ENCODE data around the gene SPTLC3.

The SPTLC3 gene

DNA sequence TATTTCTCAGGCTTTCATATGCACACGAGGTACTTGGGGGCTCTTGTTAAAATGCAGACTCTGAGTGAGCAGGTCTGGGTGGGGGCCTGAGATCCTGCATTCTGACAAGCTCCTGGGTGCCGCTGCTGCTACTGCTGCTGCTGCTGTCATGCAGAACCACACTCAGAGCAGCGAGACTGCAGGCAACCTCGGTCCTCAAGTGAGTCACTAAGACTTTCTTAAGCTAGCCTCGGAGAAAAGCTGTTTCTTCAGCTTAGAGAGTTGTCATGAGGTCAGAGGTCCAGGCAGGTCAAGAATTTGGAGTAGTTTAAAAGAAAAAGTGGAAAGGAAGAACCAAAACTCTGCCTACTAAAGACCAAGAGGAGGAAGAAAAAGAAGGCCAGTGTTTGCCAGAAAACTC is 92.9 kb downstream of the SPTLC3 start:
- DNase-seq: no peak

DNA sequence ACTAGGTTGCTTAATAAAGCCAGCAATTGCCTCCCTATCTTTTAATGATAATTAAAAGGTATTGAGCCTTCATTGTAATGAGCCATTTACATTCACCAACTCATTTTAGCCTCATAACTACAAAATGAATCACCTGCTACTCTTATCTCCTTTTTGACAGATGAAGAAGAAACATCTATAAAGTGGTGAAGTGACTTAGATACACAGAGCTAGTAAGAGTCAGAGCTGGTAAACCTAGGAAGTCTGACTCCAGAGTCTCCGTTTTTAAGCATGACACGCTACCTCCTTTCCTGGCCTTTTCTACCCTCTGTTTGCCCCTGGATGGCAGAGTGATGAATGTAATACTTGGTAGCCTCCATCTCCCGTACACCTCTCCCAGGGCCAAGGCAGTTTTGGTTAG is 93.5 kb downstream of the SPTLC3 start:
- DNase-seq: no peak

DNA sequence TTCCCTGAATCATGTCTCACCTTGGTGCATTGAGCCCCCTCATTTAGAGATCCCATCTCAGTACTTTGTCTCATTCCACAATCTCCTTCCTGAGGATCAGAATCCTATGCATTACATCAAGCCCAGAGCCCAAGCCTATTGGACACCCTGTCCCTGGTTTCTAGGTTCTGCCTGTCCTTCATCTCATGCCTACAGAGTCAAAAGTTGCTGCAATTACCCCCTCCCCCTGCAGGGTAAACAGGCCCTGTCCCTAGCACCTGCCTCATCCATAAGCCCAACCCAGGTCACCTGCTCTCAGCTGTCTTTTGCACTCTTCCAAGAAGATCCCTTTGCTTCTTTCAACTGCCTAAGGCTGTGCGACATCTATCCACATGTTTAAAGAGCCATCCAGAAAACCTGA is 93.9 kb downstream of the SPTLC3 start:
- no peak for DNase-seq

DNA sequence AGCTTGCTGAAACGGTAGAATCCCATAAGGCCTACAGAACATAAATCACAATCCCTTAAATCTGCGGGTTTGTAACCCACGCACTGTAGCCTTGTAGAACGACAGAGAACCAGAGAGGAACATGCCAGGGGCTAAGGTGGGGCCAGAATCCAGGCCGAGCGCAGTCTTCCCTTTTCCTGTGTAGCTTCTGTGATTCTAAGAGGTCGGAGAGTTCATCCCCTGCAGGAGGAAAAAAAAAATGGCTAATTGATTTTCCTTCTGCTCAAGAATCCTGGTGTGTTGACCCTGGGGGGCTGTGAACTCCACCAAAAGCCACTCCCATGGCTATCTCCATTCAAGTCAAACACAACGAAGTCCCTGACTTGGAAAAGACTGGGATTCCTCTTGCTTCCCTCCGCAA is 96.3 kb downstream of the SPTLC3 start:
- no peak for DNase-seq

DNA sequence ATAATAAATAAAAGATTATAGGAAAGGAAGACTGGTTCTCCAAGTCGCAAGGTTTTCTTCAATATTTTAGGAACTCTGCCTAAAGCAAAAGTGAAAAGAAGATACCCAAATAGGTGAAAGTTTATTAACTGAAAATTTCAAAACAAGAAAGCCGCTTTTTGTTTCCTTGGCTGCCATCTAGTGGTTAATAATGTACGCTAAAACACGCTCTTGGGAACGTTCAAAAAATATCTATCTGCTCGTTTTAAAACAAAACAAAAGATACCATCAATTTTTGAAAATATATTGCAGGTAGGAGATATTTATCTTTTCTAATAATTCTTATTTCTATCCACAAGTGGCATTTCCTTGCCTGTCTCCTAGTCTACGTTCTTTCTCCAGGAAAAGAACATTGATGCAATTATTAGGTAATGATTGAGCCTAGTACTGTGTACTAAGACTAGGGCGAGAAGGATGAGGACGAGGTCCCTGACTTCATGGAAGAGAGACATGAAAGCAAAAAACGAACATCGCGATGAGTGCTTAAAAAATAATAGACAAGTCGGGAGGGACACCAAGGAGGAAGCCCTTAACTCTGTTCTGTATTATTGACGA is 97.2 kb downstream of the SPTLC3 start:
- DNase-seq: peak; percentile 29

DNA sequence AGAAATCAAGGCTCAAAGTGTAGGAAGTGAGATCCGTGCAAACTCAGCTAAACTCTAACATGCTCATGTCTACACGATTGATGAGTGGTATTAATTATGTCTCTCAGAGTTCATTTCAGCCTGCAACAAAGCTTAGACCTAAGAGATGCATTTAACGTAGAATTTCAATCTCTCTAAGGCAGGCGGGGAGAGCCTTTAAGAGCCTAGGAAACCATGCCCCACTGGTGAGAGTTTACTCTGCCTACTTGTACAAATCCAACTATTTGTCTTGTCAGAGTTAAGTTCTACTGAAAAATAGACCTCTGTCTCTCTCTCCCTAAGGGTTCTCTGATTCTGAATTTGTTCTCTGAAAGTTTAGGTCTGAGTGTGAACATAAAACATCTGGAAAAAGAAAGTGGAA is 100.9 kb downstream of the SPTLC3 start:
- no peak for DNase-seq

DNA sequence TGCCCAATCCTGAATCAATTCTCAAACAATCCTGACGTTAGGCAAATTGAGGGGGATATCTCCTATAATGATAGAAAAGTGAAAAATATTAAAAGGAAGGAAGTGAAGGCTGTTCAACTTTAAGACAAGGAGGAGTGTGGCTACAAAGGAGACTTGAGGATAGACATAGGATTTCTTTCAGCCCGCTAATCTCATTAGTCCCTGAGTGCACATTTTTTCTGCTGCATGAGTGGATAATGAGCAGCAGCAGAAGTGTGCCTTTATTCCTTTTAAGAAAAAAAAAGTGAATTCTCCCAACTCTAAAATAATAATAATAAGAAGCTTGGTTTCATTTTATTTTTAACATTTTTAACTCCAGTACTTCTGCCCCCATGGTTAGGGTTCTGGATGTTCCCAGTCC is 102.0 kb downstream of the SPTLC3 start:
- no peak for DNase-seq

DNA sequence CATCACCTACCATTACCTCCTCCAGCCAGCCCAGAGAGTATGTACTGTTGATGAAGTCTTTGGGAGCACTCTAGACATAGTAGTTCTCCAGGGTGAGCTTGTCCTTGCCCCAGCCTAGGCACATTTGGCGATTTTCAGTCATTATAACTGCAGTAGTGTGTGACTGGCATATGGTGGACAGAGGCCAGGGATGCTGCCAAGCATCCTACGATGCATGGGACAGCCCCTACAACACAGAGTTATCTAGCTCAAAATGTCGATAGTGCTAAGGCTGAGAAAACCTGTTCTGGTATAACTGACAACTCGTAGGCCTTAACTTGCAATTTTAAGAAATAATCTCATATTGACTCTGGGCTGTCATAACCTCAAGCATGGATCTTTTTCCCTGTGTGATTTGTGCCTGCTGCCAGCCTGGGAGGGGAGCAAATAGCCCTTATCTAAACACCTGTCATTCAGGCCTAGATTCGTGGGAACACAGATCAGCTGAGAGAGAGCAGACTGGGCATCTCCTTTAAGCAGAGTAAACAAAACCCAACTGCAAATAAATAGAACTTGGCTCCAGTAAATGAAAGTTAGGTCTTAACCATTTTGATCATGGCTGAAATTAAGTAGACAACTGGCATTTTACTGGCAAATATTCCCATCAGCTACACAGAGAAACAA is 102.6 kb downstream of the SPTLC3 start:
- DNase-seq: no peak

DNA sequence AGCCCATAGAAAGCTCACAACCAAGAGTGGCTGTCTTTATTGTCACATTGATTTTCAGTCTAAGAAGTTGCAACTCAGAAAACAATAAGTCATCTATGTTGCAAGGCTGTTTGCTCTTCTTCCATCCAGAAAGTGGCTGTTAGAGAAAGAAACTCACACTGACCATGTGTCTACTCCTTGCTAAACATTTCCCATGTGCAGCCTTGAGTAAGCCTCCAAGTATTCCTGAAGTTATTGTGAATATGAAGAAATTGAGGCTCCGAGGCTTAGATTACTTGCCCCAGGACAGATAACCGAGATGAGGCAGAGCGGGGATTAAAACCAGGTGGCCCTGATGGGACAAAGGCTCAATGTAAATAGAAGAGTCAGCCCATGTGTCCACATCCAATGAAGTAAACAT is 105.0 kb downstream of the SPTLC3 start:
- no peak for DNase-seq

DNA sequence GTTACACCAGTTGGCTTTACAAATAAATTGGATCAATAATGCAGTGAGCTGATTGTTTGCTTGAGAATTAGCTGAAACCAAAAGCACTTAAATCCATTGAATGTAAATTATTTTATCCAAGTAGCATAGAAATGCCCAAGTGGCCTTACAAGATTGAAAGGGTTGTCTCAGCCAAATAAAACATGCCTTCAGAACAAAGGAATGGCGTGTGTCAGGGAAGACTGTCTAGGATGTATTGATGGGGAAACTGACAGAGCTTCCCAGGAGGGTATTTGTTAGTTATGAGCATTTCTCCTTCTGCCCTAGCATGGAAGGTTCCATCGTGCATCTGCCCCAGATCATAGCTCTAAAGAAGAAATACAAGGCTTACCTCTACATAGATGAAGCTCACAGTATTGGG is 108.4 kb downstream of the SPTLC3 start:
- DNase-seq: no peak

DNA sequence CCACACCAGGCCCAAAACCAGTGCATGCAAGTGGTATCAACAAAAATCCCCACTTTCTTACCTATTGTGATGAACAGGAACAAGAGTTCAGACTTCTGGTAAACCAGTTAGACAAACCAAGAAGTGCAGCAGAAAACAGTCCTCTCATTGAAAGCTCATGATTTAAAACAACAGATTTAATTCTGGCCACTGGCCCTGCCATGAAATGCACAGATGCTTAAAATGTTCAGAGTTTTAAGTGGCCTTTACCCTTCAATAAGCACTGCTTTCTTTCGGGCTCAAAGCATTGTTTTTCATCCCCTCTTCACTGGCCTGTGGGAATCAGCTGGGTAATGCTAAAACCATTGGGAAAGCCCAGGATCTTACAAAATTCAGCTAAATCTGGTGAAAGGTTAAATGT is 109.9 kb downstream of the SPTLC3 start:
- DNase-seq: no peak

DNA sequence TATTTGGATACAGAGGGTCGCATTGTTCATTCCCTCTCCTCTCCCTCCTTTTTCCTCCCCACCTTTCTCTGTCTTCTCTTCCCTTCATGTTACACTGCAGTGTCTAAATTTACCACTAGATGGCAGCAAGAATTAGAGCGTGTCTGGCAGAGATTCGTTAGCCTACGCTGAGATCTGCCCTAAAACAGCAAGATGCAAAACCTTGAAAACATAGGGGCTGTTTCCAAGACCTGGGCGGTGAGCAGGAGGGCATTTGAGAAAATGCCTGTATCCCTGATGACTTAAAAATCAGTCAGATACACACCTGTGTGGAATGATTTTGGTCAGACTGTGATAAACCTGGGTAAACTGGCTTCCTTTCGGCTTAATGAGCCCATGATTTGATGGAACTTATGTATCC is 110.8 kb downstream of the SPTLC3 start:
- DNase-seq: peak; percentile 53

DNA sequence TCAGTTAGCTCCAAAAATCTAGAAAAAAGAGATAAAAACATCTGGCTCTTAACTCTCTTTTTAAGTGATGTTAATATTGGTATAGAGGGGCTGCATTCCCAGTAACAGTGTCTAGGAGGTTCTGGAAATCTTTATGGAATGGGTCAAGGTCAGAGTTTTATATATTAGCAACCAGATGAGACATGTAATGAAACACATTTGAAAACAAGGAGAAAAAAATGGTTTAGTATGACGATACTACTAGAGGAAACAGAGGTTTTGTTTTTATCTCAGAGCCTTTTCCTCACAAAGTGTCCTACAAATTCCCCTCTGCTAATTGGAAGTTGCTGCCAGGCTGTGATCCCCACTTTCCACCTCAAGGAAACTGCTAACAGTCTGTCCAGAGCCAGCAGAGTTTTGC is 111.7 kb downstream of the SPTLC3 start:
- no peak for DNase-seq

DNA sequence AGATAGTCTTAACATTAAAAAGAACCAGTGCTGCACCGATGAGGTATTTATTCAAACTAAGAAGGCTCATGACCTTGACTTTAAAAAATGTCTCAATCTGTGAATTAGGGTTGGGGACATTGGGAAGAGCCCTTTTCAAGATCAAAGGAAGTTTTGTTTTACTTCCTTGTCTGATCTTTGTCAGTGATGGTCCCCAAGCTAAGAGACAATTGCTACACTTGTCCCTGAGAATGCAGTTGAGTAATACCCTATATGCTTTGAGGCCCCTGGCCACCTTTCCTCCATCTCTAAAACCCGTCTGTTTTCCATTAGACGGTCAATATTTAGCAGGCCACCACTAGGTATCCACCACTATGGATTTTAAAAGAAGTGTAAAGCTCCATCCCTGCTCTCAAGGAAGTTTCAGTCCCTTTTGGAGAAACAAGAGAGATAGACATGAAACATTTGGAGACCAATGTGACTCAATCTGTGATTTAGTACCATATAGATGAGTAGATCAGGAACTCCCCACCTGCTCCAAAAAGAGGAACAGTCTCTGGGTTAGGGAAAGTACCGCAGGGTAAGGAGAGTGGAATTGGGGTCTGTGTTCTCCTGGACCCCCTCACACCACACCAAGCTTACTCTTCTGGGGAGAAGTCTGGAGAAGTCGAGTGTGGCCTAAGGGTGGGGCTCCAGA is 113.2 kb downstream of the SPTLC3 start:
- DNase-seq: no peak

DNA sequence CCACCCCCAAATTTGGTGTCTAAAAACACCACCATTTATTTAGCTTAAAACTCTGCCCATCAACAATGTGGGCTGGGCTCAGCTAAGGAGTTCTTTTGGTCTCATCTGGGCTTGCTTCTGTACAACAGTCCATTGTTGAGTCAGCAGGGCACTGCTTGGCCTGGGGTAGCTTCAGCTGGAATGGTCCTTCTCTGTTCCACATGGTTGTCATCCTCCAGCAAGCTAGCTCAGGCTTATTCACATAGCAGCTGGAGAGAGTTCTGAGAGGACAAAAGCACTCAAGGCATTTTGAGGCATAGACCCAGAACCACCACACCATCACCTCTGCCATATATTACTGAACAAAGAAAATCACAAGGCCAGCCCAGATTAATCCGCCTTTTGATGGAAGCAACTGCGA is 116.7 kb downstream of the SPTLC3 start:
- no peak for DNase-seq

DNA sequence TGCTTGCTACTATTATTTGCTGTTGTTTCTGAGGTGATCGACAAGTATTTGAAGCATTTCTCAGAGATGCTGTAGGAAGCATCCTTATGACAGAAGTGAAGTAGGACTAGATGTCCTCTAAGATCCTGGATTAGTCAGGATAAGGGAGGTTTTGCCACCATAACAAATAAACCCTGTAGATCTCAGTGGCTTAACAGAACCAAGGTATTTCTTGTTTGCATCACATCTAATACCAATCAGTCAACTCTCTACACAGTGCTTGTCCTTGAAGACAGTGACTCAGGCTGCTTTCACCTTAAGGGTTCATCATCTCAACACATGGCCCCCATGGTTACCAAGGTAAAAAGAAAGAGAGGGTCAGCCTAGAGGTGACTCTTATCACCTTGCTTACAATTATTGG is 119.4 kb downstream of the SPTLC3 start:
- no peak for DNase-seq

DNA sequence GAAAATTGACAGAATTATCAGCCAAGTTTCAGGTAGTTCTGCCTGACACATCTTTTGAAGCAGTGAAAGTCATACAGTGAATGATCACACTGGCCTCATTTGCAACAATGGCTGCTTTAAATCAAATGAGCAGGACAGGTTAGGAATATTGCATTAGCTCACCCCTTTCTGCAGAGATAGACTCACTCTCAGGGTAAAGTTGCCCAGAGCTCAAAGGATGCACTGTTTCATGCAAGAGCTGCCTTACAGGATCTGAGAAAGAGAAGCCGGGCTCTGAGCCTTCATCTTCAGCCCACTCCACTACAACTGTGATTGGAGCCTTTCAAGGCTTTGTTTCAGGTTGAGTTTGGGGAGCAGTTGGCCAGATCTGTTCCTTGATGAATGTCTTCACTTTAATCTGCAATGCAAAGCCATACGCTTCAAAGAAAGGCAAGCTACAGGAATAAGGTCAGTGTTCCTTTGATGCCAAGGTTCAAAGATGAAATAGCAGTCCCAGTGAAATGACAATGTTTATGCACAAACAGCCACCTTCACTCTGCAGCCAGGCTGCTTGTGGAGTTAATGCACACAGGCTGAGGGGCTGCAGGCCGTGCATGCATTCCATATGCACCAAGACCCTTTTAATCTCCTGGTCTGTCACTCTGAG is 121.4 kb downstream of the SPTLC3 start:
- no peak for DNase-seq

DNA sequence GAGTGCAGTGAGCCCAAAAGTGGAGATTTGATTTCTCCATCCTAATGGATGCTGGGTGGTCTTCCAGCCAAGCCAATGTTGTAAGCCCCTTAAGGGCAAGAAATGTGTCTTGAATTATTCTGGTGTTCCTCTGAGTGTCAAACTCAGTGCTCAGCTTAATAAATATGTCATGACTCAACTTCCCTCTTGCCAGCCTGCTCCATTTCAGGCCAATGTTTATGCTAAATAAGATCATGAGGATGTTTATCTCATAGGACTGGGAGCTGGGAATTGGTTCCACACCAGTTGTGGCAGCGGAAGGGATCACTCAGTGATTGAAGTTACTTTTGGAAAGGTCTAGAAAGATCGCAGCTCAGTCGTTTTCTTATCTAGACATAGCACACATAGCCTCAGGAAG is 121.9 kb downstream of the SPTLC3 start:
- no peak for DNase-seq

DNA sequence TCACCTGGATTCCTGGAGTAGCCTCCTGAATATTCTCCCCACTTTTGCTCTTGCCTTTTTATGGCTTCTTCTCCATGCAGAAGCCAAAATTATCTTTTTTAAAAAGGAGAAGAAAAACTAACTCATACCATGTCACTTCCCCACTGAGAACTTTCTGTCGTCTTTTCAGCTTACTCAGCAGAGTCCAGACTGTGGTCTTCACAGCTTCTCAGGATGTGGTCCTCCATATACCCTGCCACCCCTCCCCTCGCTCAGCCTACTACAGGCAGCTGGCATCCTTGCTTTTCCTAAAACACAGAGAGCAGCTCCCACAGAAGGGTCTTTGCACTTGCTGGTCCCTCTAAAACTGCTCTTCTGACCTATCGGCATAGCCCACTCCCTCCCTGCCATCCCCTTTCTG is 122.9 kb downstream of the SPTLC3 start:
- no peak for DNase-seq

DNA sequence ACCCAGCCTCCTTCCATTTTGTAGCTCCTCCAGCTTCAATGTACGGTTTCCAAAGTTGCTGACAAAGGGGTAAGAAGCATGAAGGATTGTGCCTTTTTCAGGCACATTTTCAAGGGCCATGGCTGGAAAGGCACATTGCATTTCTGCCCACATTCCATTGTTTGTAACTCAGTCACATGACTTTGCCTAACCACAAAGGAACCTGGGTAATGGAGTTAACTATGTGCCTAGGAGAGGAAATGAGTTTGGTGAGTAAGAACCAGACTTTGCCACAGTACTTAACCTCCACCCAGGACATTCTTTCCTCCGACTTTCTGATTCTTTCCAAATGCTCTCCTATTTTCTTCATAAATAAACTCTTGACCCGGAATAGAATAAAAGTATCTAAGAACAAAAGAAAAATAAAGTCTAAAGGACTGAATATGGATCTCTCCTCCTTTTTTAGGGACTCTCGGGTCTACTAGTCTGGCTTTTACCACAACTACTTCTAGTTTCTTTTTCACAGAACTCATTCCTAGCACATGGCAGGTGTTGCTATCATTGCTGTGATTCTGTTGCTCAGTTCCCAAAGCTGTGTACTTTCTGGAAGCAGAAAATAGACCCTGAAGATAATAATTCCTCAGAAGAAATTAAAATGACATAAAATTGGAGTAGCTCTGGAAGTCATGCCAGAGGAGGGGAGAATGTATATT is 130.8 kb downstream of the SPTLC3 start:
- DNase-seq: no peak

DNA sequence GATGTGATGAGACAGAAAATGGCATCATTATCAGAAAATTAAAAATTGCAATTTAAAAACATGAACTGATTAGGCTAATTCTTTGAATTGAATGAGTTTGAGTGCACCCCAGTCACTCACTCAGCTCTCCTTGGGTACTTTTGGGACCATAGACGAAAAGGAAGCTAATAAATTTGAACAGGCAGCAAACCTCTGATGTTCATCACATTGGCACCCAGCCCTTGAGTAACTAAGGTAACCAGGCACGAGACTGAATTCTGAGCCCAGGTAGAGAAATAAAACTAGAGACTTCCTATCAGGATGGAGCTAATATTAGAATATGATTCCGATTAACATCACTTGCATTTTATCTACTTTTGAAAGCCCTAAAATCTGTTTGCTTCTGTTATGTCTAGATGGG is 131.4 kb downstream of the SPTLC3 start:
- DNase-seq: no peak

DNA sequence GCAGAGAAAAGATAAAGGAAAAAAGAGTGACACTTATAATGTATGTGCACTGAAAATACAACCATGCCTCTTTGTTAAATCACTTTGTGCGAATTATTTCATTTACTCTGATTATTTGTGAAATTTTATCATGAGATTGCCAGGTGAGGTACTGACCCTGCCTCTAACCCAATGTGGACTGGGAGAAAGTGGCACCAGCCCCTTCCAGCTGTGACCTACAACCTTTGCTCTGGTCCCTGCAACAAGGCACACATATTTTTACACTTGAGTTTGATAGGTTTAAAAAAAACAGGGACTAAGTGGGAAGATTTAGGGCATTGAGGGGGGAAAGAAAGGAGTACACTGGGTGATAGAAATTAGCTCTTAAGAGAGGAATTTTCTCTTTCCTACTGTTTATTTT is 132.0 kb downstream of the SPTLC3 start:
- DNase-seq: no peak

DNA sequence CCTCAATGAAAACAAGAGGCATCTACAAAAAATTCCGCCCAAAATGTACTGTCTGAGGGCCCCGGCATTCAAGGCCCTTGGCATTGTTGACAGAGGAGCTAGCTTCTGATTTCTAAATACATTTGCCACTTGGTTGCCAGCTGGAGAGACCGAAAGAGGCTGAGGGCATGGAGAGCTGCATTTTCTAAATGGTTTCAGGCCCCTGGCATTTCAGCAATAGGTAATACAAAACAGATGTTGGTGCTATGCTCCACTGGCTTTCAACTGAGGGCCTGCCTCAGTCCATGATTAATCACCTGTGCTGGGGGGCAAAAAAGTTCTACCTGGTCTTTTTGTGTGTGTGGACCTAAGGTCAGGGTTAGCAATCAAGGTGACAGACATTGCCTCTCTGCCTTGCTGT is 132.8 kb downstream of the SPTLC3 start:
- DNase-seq: no peak

DNA sequence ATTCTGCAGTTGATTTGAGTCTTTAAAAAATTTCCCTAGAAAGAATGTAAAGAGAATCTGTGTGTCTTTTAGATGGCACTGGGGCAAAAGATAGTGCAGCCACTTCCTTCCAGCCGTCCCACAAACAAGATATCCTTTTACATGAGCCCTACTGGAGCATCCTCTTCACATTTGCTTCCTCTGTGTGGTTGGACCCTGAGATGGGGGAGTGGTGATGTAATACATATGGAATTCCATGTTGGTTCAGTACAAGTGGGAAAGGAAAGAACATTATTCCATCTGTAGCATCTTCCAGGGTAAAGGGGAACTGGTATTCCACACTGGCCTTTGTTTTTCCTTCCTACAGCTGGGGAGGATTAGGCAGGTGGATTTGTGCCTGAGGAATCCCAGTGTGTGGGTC is 133.4 kb downstream of the SPTLC3 start:
- no peak for DNase-seq

Data from NCI-H146 (cell line).